ENCODE results near the gene SLC2A5.

Gene SLC2A5

DNA sequence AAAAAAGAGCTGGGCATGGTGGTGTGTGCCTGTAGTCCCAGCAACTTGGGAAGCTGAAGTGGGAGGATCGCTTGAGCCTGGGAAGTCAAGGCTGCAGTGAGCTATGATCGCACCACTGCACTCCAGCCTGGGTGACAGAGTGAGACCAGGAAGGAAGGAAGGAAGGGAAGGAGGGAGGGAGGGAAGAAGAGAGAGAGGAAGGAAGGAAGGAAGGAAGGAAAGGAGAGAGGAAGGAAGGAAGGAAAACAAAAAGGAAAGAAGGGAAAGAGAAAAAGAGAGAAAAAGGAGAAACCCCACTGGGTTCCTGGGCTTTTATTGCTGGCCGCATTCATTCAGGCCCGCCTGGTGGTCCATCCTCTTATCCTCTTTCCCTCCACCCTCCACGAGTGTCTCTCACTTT is 53.0 kb downstream of the SLC2A5 start:
- H3K27me3 ChIP-seq (ENCODE audit: control insufficient read depth, insufficient read depth, low read length), result no peaks in the 10 kb centered on the region
- H3K4me1 ChIP-seq (ENCODE audit: control insufficient read depth, insufficient read depth, low read length), result no peaks in the 10 kb centered on the region
- no peak overlapping the region for H3K27ac ChIP-seq (ENCODE audit: low read depth, low read length)
- no peaks in the 10 kb centered on the region for H3K9me3 ChIP-seq (ENCODE audit: control insufficient read depth, insufficient read depth, low read depth, low read length)
- no peak overlapping the region for H3K9ac ChIP-seq (ENCODE audit: low read length)
- H3K36me3 ChIP-seq (ENCODE audit: control insufficient read depth, insufficient read depth, low read length), result no peaks in the 10 kb centered on the region
- no peak overlapping the region for H3K4me3 ChIP-seq (ENCODE audit: low read depth, low read length)

- H3K4me3 ChIP-seq (ENCODE audit: low read depth, low read length), result no peak overlapping the region
- no peaks in the 10 kb centered on the region for H3K4me1 ChIP-seq (ENCODE audit: control insufficient read depth, insufficient read depth, low read length)
- H3K27me3 ChIP-seq (ENCODE audit: control insufficient read depth, insufficient read depth, low read length), result no peaks in the 10 kb centered on the region
- no peak overlapping the region for H3K27ac ChIP-seq (ENCODE audit: low read depth, low read length)
- H3K36me3 ChIP-seq (ENCODE audit: control insufficient read depth, insufficient read depth, low read length), result no peaks in the 10 kb centered on the region
- H3K9me3 ChIP-seq (ENCODE audit: control insufficient read depth, insufficient read depth, low read depth, low read length), result no peaks in the 10 kb centered on the region
- H3K9ac ChIP-seq (ENCODE audit: low read length), result no peak overlapping the region
Measured at GRCh38 chr1:9014475-9015375, 54.7 kb downstream of the SLC2A5 start.

DNA sequence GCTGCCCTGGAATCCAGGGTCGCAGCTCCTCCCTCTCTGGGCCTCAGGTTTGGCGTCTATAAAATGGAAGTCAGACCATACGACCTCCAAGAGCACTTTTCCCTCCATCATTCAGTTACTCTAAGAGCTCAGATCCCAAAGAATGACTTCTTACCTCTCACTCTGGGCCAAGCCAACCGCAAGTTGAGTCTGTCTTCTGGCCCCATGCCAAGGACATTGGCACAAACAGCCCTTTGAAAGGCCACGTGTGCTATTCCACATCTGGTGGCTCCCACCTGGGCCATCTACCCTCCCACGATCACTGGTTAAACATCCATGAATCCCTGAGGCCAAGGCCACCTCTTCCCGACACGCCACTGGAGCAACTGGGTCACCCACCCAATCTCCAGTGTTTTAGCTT is 55.6 kb downstream of the SLC2A5 start:
- Histone ChIP-seq H3K4me1 (ENCODE audit: control insufficient read depth, insufficient read depth, low read length) (no peaks in the 10 kb centered on the region), H3K36me3 (ENCODE audit: control insufficient read depth, insufficient read depth, low read length) (no peaks in the 10 kb centered on the region), H3K27me3 (ENCODE audit: control insufficient read depth, insufficient read depth, low read length) (no peaks in the 10 kb centered on the region), H3K9ac (ENCODE audit: low read length) (no peak overlapping the region), H3K9me3 (ENCODE audit: control insufficient read depth, insufficient read depth, low read depth, low read length) (no peaks in the 10 kb centered on the region), H3K4me3 (ENCODE audit: low read depth, low read length) (no peak overlapping the region), H3K27ac (ENCODE audit: low read depth, low read length) (no peak overlapping the region)

- Histone ChIP-seq H3K4me1 (ENCODE audit: control insufficient read depth, insufficient read depth, low read length) (no peaks in the 10 kb centered on the region), H3K9me3 (ENCODE audit: control insufficient read depth, insufficient read depth, low read depth, low read length) (no peaks in the 10 kb centered on the region), H3K36me3 (ENCODE audit: control insufficient read depth, insufficient read depth, low read length) (no peaks in the 10 kb centered on the region), H3K27ac (ENCODE audit: low read depth, low read length) (no peak overlapping the region), H3K4me3 (ENCODE audit: low read depth, low read length) (no peak overlapping the region), H3K9ac (ENCODE audit: low read length) (no peak overlapping the region), H3K27me3 (ENCODE audit: control insufficient read depth, insufficient read depth, low read length) (no peaks in the 10 kb centered on the region)
Measured at GRCh38 chr1:9010781-9011323, 58.6 kb downstream of the SLC2A5 start.

GRCh38 chr1:9009438-9010370 is 59.7 kb downstream of the SLC2A5 start:
- 0 out of 2 replicates have a peak, but pooled peaks cover 2% of the 10 kb centered on the region for H3K27me3 ChIP-seq (ENCODE audit: control insufficient read depth, insufficient read depth, low read length)
- no peaks in the 10 kb centered on the region for H3K9me3 ChIP-seq (ENCODE audit: control insufficient read depth, insufficient read depth, low read depth, low read length)
- peak overlapping the region; percentile 15; the same call in 1 of the 2 replicates for H3K4me3 ChIP-seq (ENCODE audit: low read depth, low read length)
- peaks cover 3% of the 10 kb centered on the region for H3K4me1 ChIP-seq (ENCODE audit: control insufficient read depth, insufficient read depth, low read length)
- no peaks in the 10 kb centered on the region for H3K36me3 ChIP-seq (ENCODE audit: control insufficient read depth, insufficient read depth, low read length)
- H3K27ac ChIP-seq (ENCODE audit: low read depth, low read length), result peak overlapping the region; percentile 73
- peak overlapping the region; percentile 83 for H3K9ac ChIP-seq (ENCODE audit: low read length)

- Histone ChIP-seq H3K4me1 (ENCODE audit: control insufficient read depth, insufficient read depth, low read length) (peaks cover 10% of the 10 kb centered on the region), H3K9ac (ENCODE audit: low read length) (no peak overlapping the region), H3K4me3 (ENCODE audit: low read depth, low read length) (no peak overlapping the region), H3K27ac (ENCODE audit: low read depth, low read length) (no peak overlapping the region), H3K9me3 (ENCODE audit: control insufficient read depth, insufficient read depth, low read depth, low read length) (no peaks in the 10 kb centered on the region), H3K27me3 (ENCODE audit: control insufficient read depth, insufficient read depth, low read length) (0 out of 2 replicates have a peak, but pooled peaks cover 6% of the 10 kb centered on the region), H3K36me3 (ENCODE audit: control insufficient read depth, insufficient read depth, low read length) (no peaks in the 10 kb centered on the region)
Measured at GRCh38 chr1:9008236-9008635, 61.2 kb downstream of the SLC2A5 start.

- Histone ChIP-seq H3K27ac (ENCODE audit: low read depth, low read length) (no peak overlapping the region), H3K36me3 (ENCODE audit: control insufficient read depth, insufficient read depth, low read length) (no peaks in the 10 kb centered on the region), H3K27me3 (ENCODE audit: control insufficient read depth, insufficient read depth, low read length) (0 out of 2 replicates have a peak, but pooled peaks cover 6% of the 10 kb centered on the region), H3K9ac (ENCODE audit: low read length) (no peak overlapping the region), H3K4me1 (ENCODE audit: control insufficient read depth, insufficient read depth, low read length) (peaks cover 16% of the 10 kb centered on the region), H3K4me3 (ENCODE audit: low read depth, low read length) (no peak overlapping the region), H3K9me3 (ENCODE audit: control insufficient read depth, insufficient read depth, low read depth, low read length) (no peaks in the 10 kb centered on the region)
Measured at GRCh38 chr1:9006956-9007615, 62.3 kb downstream of the SLC2A5 start.

DNA sequence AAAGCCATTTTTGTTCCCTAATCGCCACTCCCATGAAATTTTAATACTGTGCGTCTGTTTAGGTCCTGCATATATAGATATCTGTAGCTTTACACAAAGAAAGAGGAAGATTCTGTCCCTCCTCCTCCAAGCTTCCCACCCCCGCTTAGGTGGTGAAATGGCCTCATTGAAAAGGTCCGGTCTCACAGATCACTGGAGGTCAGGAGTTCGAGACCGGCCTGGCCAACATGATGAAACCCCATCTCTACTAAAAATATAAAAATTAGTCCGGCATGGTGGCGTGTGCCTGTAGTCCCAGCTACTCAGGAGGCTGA is 64.1 kb downstream of the SLC2A5 start:
- Histone ChIP-seq H3K4me3 (ENCODE audit: low read depth, low read length) (no peak overlapping the region), H3K9me3 (ENCODE audit: control insufficient read depth, insufficient read depth, low read depth, low read length) (no peaks in the 10 kb centered on the region), H3K27ac (ENCODE audit: low read depth, low read length) (no peak overlapping the region), H3K4me1 (ENCODE audit: control insufficient read depth, insufficient read depth, low read length) (peaks cover 16% of the 10 kb centered on the region), H3K27me3 (ENCODE audit: control insufficient read depth, insufficient read depth, low read length) (0 out of 2 replicates have a peak, but pooled peaks cover 6% of the 10 kb centered on the region), H3K9ac (ENCODE audit: low read length) (no peak overlapping the region), H3K36me3 (ENCODE audit: control insufficient read depth, insufficient read depth, low read length) (no peaks in the 10 kb centered on the region)

- Histone ChIP-seq H3K36me3 (ENCODE audit: control insufficient read depth, insufficient read depth, low read length) (no peaks in the 10 kb centered on the region), H3K9ac (ENCODE audit: low read length) (no peak overlapping the region), H3K9me3 (ENCODE audit: control insufficient read depth, insufficient read depth, low read depth, low read length) (no peaks in the 10 kb centered on the region), H3K4me3 (ENCODE audit: low read depth, low read length) (no peak overlapping the region), H3K27ac (ENCODE audit: low read depth, low read length) (no peak overlapping the region), H3K27me3 (ENCODE audit: control insufficient read depth, insufficient read depth, low read length) (0 out of 2 replicates have a peak, but pooled peaks cover 6% of the 10 kb centered on the region), H3K4me1 (ENCODE audit: control insufficient read depth, insufficient read depth, low read length) (peaks cover 16% of the 10 kb centered on the region)
Measured at GRCh38 chr1:9004700-9005394, 64.6 kb downstream of the SLC2A5 start.

DNA sequence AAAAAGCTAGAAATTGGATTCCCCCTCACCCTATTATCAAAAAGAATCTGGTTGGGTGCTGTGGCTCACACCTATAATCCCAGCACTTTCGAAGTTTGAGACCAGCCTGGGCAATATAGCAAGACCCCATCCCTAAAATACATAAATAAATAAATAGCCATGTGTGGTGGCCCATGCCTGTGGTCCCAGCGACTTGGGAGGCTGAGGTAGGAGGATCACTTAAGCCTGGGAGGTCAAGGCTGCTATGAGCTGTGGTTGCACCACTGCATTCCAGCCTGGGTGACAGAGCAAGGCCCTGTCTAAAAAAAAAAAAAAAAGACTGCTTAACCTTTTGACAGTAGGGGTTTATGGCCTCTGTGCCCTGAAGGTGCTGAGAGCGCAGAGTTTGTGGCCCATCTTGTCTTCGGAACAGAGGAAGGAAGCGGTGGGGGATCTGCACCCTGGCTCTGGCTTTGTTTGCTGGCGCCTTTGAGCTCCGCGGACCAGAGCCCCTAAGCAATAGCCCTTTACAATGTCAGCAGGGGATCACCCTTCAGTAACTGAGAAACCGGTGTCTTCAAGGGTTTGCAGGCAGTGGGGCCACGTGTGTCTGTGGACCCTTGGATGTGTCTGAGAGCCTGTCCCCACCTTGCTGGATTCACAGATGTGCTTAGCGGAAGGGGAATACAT is 65.3 kb downstream of the SLC2A5 start:
- peaks cover 16% of the 10 kb centered on the region for H3K4me1 ChIP-seq (ENCODE audit: control insufficient read depth, insufficient read depth, low read length)
- no peaks in the 10 kb centered on the region for H3K9me3 ChIP-seq (ENCODE audit: control insufficient read depth, insufficient read depth, low read depth, low read length)
- 0 out of 2 replicates have a peak, but pooled peaks cover 6% of the 10 kb centered on the region for H3K27me3 ChIP-seq (ENCODE audit: control insufficient read depth, insufficient read depth, low read length)
- H3K36me3 ChIP-seq (ENCODE audit: control insufficient read depth, insufficient read depth, low read length), result no peaks in the 10 kb centered on the region
- H3K9ac ChIP-seq (ENCODE audit: low read length), result no peak overlapping the region
- H3K27ac ChIP-seq (ENCODE audit: low read depth, low read length), result no peak overlapping the region
- no peak overlapping the region for H3K4me3 ChIP-seq (ENCODE audit: low read depth, low read length)
